ENCODE measurements around the gene MROH2B. TPM values are rescaled to one million over a fixed set of nuclear protein-coding genes. Genes with fewer than 3 reads are reported as not detected.

The MROH2B gene
- not detected for total RNA-seq

DNA sequence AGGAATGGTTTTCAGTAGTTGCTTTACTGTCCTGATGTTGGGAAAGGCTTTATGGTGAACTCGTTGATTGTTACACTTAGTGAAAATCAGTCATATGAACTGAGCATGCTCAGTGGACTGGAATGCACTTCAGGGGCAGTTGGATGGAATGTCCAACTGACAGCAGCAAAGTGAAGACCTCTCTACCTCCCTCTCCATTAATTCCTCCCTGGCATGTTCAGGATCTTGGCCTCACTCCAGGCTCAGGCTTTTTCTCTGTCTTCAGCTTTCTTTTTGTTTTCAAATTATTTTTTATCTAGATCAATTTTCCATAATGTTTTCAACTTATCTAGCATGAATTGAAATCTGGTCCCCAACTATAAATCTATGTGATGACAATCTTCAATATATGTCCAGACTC lies at the start of gene MROH2B:
Gene MROH2B (minus strand): TSS at position 101 of the 400 bp plus-strand sequence. CDS start 490 bp downstream, outside the sequence.
- no peak for DNase-seq (ENCODE audit: low read depth in 2 of 3, low spot score in 2 of 3)

DNA sequence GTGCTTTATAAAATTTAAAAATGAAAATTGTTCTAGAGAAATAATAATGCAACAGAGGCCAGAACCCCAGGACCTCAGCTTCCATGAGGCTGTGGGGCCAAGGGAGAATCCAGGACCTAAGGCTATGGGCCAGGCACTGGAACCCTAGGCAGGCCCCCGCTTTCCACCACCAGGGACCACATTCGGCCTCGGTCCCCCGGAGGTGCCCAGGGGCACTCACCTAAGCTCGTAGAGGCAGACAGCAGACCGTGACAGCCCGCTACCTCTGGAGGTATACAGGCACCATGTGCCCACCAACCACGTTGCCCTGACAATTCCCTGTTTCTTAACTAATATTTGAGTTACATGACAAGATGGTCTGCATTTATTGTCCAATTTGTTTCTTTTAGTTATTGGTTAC lies 49.5 kb upstream of the MROH2B start:
- DNase-seq (ENCODE audit: low read depth in 2 of 3, low spot score in 2 of 3) = no peak

- no peak for DNase-seq (ENCODE audit: low read depth in 2 of 3, low spot score in 2 of 3)
Observed at GRCh38 chr5:41118177-41118576, 47.0 kb upstream of the MROH2B start.

GRCh38 chr5:41115281-41115680 lies 44.1 kb upstream of the MROH2B start:
- DNase-seq (ENCODE audit: low read depth in 2 of 3, low spot score in 2 of 3) = no peak

- DNase-seq (ENCODE audit: low read depth in 2 of 3, low spot score in 2 of 3) = no peak
Observed at GRCh38 chr5:41112486-41113455, 41.6 kb upstream of the MROH2B start.

DNA sequence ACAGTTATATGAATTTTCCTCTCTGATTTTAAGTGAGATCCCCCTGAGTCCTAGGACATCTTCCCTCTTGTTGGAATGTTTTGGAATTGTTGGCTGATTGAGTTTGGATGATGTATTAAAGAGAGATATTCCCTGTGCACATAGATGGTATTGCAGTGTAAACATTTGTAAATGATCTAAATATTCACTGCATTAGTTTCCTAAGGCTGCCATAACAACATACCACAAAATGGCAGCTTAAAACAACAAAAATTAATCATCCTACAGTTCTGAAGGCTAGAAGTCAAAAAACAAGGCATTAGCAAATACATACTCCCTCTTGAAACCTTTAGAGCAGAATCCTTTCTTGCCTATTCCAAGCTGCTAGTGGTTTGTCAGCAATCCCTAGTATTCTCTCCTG lies 38.0 kb upstream of the MROH2B start:
- no peak for DNase-seq (ENCODE audit: low read depth in 2 of 3, low spot score in 2 of 3)

DNA sequence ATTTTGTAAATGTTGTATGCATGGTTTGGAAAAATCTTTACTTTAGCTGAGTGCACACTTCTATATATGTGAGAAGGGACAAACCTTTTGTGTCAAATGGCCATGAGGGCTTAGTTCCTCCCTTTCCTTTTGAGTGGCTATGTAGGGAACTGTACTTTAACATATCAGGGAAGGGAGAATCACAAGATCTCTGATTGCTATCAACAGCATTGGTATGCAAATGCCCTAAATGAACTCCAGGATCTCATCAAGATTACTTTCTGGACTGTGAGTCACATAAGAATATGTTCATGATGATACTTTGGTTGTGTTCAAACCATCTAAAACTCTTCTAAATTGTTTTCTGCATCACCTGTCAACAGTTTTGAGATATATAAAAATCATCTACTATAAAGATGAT lies 31.2 kb upstream of the MROH2B start:
- DNase-seq (ENCODE audit: low read depth in 2 of 3, low spot score in 2 of 3) = no peak

- DNase-seq (ENCODE audit: low read depth in 2 of 3, low spot score in 2 of 3) = no peak
Observed at GRCh38 chr5:41097642-41098041, 26.5 kb upstream of the MROH2B start.

DNA sequence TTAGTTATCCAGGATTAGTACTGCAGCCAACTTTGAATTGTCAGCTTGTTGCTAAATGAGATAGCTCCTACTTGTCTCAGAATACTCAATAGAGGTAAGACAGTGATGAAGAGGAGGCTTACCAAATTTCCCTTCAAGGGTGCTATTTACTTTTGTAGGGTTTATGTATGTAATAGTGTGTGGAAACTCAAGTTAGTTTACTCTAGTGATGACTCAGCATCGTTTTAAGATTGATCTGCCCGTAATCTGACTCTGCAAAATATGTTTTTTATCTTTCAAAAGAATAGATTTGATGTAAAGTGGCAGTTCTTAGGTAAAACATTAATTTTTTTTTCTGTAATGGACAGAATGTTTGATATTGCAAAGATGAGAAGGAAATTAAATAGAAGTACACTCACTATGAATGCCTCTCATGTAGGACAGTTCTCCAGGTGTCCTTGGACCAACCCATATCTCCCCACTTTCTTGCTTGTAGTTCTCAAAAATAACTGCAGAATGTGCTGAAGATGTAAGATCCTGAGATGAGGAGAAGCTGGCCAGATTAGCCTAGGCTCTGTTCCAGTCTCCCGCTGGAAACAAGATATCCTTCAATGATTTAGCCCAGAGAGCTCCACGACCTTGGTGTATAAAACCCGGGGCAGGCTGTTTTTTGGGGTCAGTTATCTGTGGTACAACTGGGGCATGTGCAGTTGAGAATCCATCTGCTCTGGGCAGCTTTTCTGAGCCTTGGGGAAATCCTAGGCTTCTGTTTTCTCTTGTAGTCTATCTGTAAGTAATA lies 24.4 kb upstream of the MROH2B start:
- DNase-seq (ENCODE audit: low read depth in 2 of 3, low spot score in 2 of 3) = no peak

GRCh38 chr5:41094871-41095270 lies 23.7 kb upstream of the MROH2B start:
- DNase-seq (ENCODE audit: low read depth in 2 of 3, low spot score in 2 of 3) = no peak

GRCh38 chr5:41093803-41094202 lies 22.7 kb upstream of the MROH2B start:
- DNase-seq (ENCODE audit: low read depth in 2 of 3, low spot score in 2 of 3) = no peak

DNA sequence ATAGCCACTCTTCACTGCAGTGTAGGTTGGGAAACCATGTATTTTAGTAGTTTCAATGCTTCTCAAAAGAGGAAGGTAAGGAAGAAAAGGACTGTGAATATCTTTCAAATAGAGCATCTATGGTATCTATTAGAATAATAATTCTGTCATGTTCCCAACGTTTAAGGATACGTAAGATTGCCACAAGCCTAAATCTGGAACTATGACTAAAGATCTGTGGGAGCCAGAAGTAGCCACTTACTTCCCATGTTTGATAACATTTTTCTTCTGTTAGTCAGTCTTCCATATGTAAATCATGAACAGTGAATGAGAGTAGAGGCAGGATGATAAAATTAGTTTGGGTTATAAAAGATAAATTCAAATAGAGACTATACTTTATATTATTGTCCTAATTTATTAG lies 16.3 kb upstream of the MROH2B start:
- no peak for DNase-seq (ENCODE audit: low read depth in 2 of 3, low spot score in 2 of 3)

DNA sequence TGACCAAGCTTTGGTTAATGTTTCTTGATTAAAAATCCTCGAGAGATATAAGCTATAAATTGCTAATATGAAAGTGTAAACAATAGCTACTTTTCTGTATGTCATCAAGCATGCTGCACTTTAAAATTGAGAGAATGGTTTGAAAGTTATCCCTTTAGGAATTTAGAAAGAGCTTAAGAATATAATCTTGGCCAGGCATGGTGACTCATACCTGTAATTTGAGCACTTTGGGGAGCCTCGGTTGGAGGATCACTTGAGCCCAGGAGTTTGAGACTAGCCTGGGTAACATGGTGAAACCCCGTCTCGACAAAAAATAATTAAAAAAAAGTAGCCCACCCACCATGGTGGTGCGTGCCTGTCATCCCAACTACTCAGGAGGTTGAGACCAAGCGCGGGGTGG lies 12.2 kb upstream of the MROH2B start:
- no peak for DNase-seq (ENCODE audit: low read depth in 2 of 3, low spot score in 2 of 3)

GRCh38 chr5:41071975-41072374 lies 833 bp upstream of the MROH2B start:
- no peak for DNase-seq (ENCODE audit: low read depth in 2 of 3, low spot score in 2 of 3)

GRCh38 chr5:41067714-41068568 lies 3.2 kb downstream of the MROH2B start:
- DNase-seq (ENCODE audit: low read depth in 2 of 3, low spot score in 2 of 3) = no peak

- no peak for DNase-seq (ENCODE audit: low read depth in 2 of 3, low spot score in 2 of 3)
Observed at GRCh38 chr5:41065691-41066335, 5.3 kb downstream of the MROH2B start.

GRCh38 chr5:41057940-41058339 lies 13.2 kb downstream of the MROH2B start:
- no peak for DNase-seq (ENCODE audit: low read depth in 2 of 3, low spot score in 2 of 3)

DNA sequence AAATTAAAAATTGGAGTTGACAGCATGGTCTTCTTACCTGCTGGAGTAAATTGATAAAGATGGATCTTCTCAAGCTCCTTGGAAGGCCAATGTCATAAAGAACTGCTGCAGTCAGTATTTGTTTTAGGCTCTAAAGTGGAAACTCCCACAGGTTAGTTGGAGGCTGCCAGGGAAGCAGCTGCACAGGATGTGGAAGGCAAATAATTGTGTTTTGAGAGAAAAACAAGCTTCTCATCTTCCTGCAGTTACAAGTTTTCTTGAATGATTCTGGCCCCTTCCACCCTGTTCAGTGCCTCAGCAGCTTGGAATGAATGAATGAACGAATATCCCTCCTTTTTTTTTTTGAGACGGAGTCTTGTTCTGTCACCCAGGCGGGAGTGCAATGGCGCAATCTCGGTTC lies 13.9 kb downstream of the MROH2B start:
- DNase-seq (ENCODE audit: low read depth in 2 of 3, low spot score in 2 of 3) = no peak

- DNase-seq (ENCODE audit: low read depth in 2 of 3, low spot score in 2 of 3) = no peak
Observed at GRCh38 chr5:41048986-41049385, 22.2 kb downstream of the MROH2B start.

- DNase-seq (ENCODE audit: low read depth in 2 of 3, low spot score in 2 of 3) = no peak
Observed at GRCh38 chr5:41043109-41043747, 27.9 kb downstream of the MROH2B start.

Measured in hematopoietic multipotent progenitor cell (in vitro differentiated cells).